ENCODE measurements around the gene EFTUD2.

The EFTUD2 gene

DNA sequence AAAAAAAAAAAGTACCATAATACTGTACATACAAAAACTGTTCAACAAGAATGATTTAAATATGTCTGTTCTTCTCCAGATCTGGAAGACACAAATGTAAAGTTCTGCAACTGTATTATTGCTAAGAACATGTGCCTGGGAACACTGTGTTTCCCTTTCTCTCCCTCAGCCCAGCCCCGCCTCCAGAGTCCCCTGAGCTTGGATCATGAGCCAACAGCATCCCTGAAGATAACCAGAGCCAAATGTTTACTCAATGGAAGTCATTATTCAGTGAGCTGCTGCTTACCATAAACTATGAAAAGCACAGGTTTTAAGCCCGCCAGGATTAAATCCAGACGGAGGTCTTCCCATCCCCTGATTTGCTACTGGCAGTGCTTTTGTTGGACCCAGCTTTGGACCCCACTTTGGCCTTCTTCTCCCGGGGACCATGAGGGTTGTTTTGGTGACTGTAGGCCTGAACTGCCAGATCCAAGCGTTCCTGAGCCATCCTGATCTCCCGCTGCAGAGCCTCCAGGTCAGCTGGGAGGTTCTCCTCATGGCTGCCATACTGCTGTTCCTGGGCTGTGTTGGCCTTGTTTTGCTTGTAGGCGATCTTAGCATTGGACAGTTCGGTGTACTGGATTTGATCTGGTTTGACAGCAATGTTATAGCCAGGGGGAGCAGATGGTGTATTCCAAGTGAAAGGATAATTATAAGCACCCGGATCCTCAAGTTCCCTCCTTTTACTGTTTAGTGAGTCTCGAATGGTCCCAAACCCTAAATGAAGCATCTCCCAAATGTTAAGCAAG, 94.7 kb downstream of the EFTUD2 start:
- DNase-seq: no peak

GRCh38 chr17:44801880-44802279, 97.4 kb downstream of the EFTUD2 start:
- no peak for DNase-seq

All from activated gamma-delta T cell treated with Interleukin-2 at 50 U/mL for 16 hours (primary cell).